ENCODE data around the gene SCG2.

- TF ChIP-seq POLR2AphosphoS5 (IDR thresholded peaks at IDR 0.05; ENCODE audit: low read depth, low read length) (no peak), TAF1 (IDR thresholded peaks at IDR 0.05; ENCODE audit: low read depth, low read length) (no peak), POLR2A (IDR thresholded peaks at IDR 0.05; ENCODE audit: low read depth, low read length) (no peak)
Observed at GRCh38 chr2:223641082-223641481, 38.9 kb upstream of the SCG2 start.
